Upper lobe of right lung (tissue), 1 donor: ENCODE measurements around the gene ZNF160. TPM values are rescaled to one million over a fixed set of nuclear protein-coding genes. Genes with fewer than 3 reads are reported as not detected.

Source experiments
- ATAC-seq: fragments of 200-7000 bp; cut with Tn5 transposase; one replicate; pipeline ENCODE4 v1.9.1; 2020; ENCODE audit warnings: mild to moderate bottlenecking, moderate library complexity
- DNase-seq: peaks from one replicate; pipeline ENCODE4 v3.0.0-alpha.2; 2020
- H3K27ac ChIP-seq: fragments of 200-600 bp; one replicate; pipeline ENCODE4 v1.8.0; 2022
- H3K27me3 ChIP-seq: fragments of 200-600 bp; one replicate; pipeline ENCODE4 v1.8.0; 2022; ENCODE audit warnings: mild to moderate bottlenecking
- H3K36me3 ChIP-seq: fragments of 200-600 bp; one replicate; pipeline ENCODE4 v1.8.0; 2022
- H3K4me1 ChIP-seq: fragments of 200-600 bp; one replicate; pipeline ENCODE4 v1.8.0; 2022
- H3K4me3 ChIP-seq: fragments of 200-600 bp; one replicate; pipeline ENCODE4 v1.8.0; 2022; ENCODE audit warnings: mild to moderate bottlenecking
- H3K9me3 ChIP-seq: fragments of 200-600 bp; one replicate; pipeline ENCODE4 v1.8.0; 2022
- CTCF ChIP-seq: fragments of 200-600 bp; IDR thresholded peaks from one replicate; pipeline ENCODE4 v1.8.0; 2022; ENCODE audit warnings: antibody characterized with exemption
- intact Hi-C: fragments of 100-400 bp; cut with DNase I; formaldehyde crosslinking; loops from one replicate; pipeline ENCODE4 v1.11.0; 2022
- total RNA-seq: library from RNA; stranded (reverse); fragmentation: NEBNext Ultra II Directional; extraction: Animal tissue kit (Norgen Biotek cat#: 25700); gene quantifications from one replicate; pipeline ENCODE4 v1.2.1, GENCODE V29; 2021
- donor health status: DM: no; HTN: yes; CAD: no; lungs with severe emphysema.

ZNF160 gene
- total RNA-seq, 1 donor from 2014 or later: 35.3 TPM

GRCh38 chr19:53068834-53069233 lies 34.4 kb downstream of the ZNF160 start:
- Histone ChIP-seq H3K27me3 (no peaks in the 10 kb centered on the region), H3K4me1 (no peaks in the 10 kb centered on the region), H3K9me3 (peaks cover 56% of the 10 kb centered on the region), H3K4me3 (no peak overlapping the region), H3K27ac (no peak overlapping the region), H3K36me3 (peaks cover 56% of the 10 kb centered on the region)
- intact Hi-C loops: no loop called here
- DNase-seq (no peak), ATAC-seq (no peak)
- TF ChIP-seq CTCF: no peak

GRCh38 chr19:53068199-53068598 lies 35.0 kb downstream of the ZNF160 start:
- Histone ChIP-seq H3K27me3 (no peaks in the 10 kb centered on the region), H3K9me3 (peaks cover 56% of the 10 kb centered on the region)

GRCh38 chr19:53057904-53058580 lies 45.2 kb downstream of the ZNF160 start:
- no peak overlapping the region for H3K4me3 ChIP-seq
- no peaks in the 10 kb centered on the region for H3K36me3 ChIP-seq
- intact Hi-C loops: no loop called here
- no peaks in the 10 kb centered on the region for H3K4me1 ChIP-seq
- ATAC-seq: peak; percentile 67
- H3K27me3 ChIP-seq: no peaks in the 10 kb centered on the region
- H3K9me3 ChIP-seq: peaks cover 13% of the 10 kb centered on the region
- no peak overlapping the region for H3K27ac ChIP-seq
- TF ChIP-seq CTCF: no peak
- DNase-seq: no peak

More at GRCh38 chr19:53068199-53068598, 35.0 kb downstream of the ZNF160 start:
- intact Hi-C loops: no loop called here
- TF ChIP-seq CTCF: no peak
- Histone ChIP-seq H3K4me1 (no peaks in the 10 kb centered on the region), H3K27ac (no peak overlapping the region), H3K4me3 (no peak overlapping the region), H3K36me3 (peaks cover 50% of the 10 kb centered on the region)
- ATAC-seq: no peak
- DNase-seq: no peak

- no peaks in the 10 kb centered on the region for H3K36me3 ChIP-seq
- intact Hi-C loops: no loop called here
- no peak for ATAC-seq
- no peaks in the 10 kb centered on the region for H3K4me1 ChIP-seq
- H3K27ac ChIP-seq: no peak overlapping the region
- no peak for TF ChIP-seq CTCF
- no peak for DNase-seq
- H3K9me3 ChIP-seq: peaks cover 8% of the 10 kb centered on the region
- no peaks in the 10 kb centered on the region for H3K27me3 ChIP-seq
- H3K4me3 ChIP-seq: no peak overlapping the region
Observed at GRCh38 chr19:53055117-53055516, 48.1 kb downstream of the ZNF160 start.

- no peaks in the 10 kb centered on the region for H3K36me3 ChIP-seq
- intact Hi-C loops: no loop called here
- H3K27me3 ChIP-seq: no peaks in the 10 kb centered on the region
- no peak for TF ChIP-seq CTCF
- no peak for ATAC-seq
- no peak for DNase-seq
- H3K4me1 ChIP-seq: no peaks in the 10 kb centered on the region
- H3K4me3 ChIP-seq: no peak overlapping the region
- no peaks in the 10 kb centered on the region for H3K9me3 ChIP-seq
- no peak overlapping the region for H3K27ac ChIP-seq
Observed at GRCh38 chr19:53047379-53047778, 55.8 kb downstream of the ZNF160 start.

GRCh38 chr19:53045536-53045935 lies 57.7 kb downstream of the ZNF160 start:
- no peaks in the 10 kb centered on the region for H3K36me3 ChIP-seq
- no peak overlapping the region for H3K4me3 ChIP-seq
- no peaks in the 10 kb centered on the region for H3K4me1 ChIP-seq
- no peak for ATAC-seq
- DNase-seq: no peak
- no peaks in the 10 kb centered on the region for H3K9me3 ChIP-seq
- TF ChIP-seq CTCF: no peak
- no peak overlapping the region for H3K27ac ChIP-seq
- intact Hi-C loops: no loop called here
- no peaks in the 10 kb centered on the region for H3K27me3 ChIP-seq
